ENCODE data around the gene COG7. TPM values are rescaled to one million over a fixed set of nuclear protein-coding genes. Genes with fewer than 3 reads are reported as not detected.

COG7 gene
- polyA plus RNA-seq, 1 of the 3 experiments (the other 2 are of a cell fraction): 33.0 TPM

GRCh38 chr16:23423496-23424049 lies 29.4 kb downstream of the COG7 start:
- WGBS (ENCODE audit: low lambda C conversion rate): 19% methylated on average over 11 of the region's 11 CpGs
- no peaks in the 10 kb centered on the region for H4K20me1 ChIP-seq (ENCODE audit: insufficient read depth)
- H3K4me1 ChIP-seq (ENCODE audit: control insufficient read depth in 1 of 2, insufficient read depth in 2 of 2, low read depth in 1 of 2, low read length in 1 of 2): peaks cover 0 to 10% of the 10 kb centered on the region in 2 experiments; a peak in 2 of 4 replicates
- peak overlapping the region in 1 of 2 experiments; percentile 66; a peak in 2 of 4 replicates for H3K27ac ChIP-seq (ENCODE audit: low read depth in 2 of 2, low read length in 1 of 2)
- DNase-seq: no peak
- peaks cover 19% of the 10 kb centered on the region for H3F3A ChIP-seq (replicated peaks; ENCODE audit: insufficient read depth)
- H3K9ac ChIP-seq: no peak overlapping the region
- H3K4me2 ChIP-seq: peak overlapping the region; percentile 22
- H3K79me2 ChIP-seq (ENCODE audit: insufficient read depth): no peaks in the 10 kb centered on the region; the same call in 1 of the 2 replicates
- H3K36me3 ChIP-seq (replicated peaks in 1 of 2; ENCODE audit: control insufficient read depth in 1 of 2, insufficient read depth in 2 of 2, low read length in 1 of 2): no peaks in the 10 kb centered on the region
- no peak overlapping the region for H3K4me3 ChIP-seq (ENCODE audit: low read depth in 2 of 2, low read length in 1 of 2)
- H3K9me3 ChIP-seq: no peaks in the 10 kb centered on the region
- no peaks in the 10 kb centered on the region for H3K27me3 ChIP-seq (ENCODE audit: insufficient read depth)
- POLR2A ChIA-PET: interaction anchor here (1.1 kb wide), 1 partner anchor 9 kb away, joined by 3 read pairs; no protein-coding TSS in a partner anchor
- H3K9me2 ChIP-seq: no peaks in the 10 kb centered on the region
- CTCF ChIA-PET: interaction anchor here (0.7 to 3.6 kb wide), 6 partner anchors 9 to 240 kb away, joined by 3 to 24 read pairs (median 4); no protein-coding TSS in a partner anchor
- no peak overlapping the region for H2AFZ ChIP-seq (ENCODE audit: low read depth)
- no peak for TF ChIP-seq MEF2A (IDR thresholded peaks at IDR 0.05; ENCODE audit: borderline replicate concordance, low read depth)
- TF ChIP-seq JUND (IDR thresholded peaks at IDR 0.05): peak; percentile 75
- TF ChIP-seq USF2 (IDR thresholded peaks at IDR 0.05; ENCODE audit: borderline replicate concordance, low read depth, low read length): no peak
- no peak for TF ChIP-seq FOXJ3 (CRISPR knock-in tag; IDR thresholded peaks at IDR 0.05)
- TF ChIP-seq MAX (IDR thresholded peaks at IDR 0.05; ENCODE audit: low read depth): peak; percentile 48; the same call in 1 of the 2 replicates
- no peak; the same call in 1 of the 2 replicates for TF ChIP-seq PBX3 (IDR thresholded peaks at IDR 0.05)
- peak; percentile 79; the same call in 1 of the 2 replicates for TF ChIP-seq FOSL2 (IDR thresholded peaks at IDR 0.05; ENCODE audit: borderline replicate concordance, low read depth)
- TF ChIP-seq TCF12 (IDR thresholded peaks at IDR 0.05): peak; percentile 65
- TF ChIP-seq MXI1 (IDR thresholded peaks at IDR 0.05; ENCODE audit: low read depth, low read length): no peak
- peak; percentile 79 for TF ChIP-seq NFIC (IDR thresholded peaks at IDR 0.05; ENCODE audit: borderline replicate concordance)
- TF ChIP-seq RAD21 (IDR thresholded peaks at IDR 0.05; ENCODE audit: low read length): no peak

GRCh38 chr16:23420011-23420410 lies 33.0 kb downstream of the COG7 start:
- no peak overlapping the region for H3K27ac ChIP-seq (ENCODE audit: low read depth in 2 of 2, low read length in 1 of 2)
- no peak for DNase-seq
- no peaks in the 10 kb centered on the region; the same call in 1 of the 2 replicates for H3K79me2 ChIP-seq (ENCODE audit: insufficient read depth)
- CTCF ChIA-PET: interaction anchor here (1.2 to 1.4 kb wide), 3 partner anchors 15 to 255 kb away, joined by 3 to 7 read pairs (median 6); no protein-coding TSS in a partner anchor
- H3K36me3 ChIP-seq (replicated peaks in 1 of 2; ENCODE audit: control insufficient read depth in 1 of 2, insufficient read depth in 2 of 2, low read length in 1 of 2): peaks cover 13 to 16% of the 10 kb centered on the region in 2 experiments
- no peaks in the 10 kb centered on the region for H3K9me2 ChIP-seq
- 92% methylated on average over 5 of the region's 5 CpGs for WGBS (ENCODE audit: low lambda C conversion rate)
- no peak overlapping the region for H3K9ac ChIP-seq
- H3K27me3 ChIP-seq (ENCODE audit: insufficient read depth): no peaks in the 10 kb centered on the region
- H4K20me1 ChIP-seq (ENCODE audit: insufficient read depth): no peaks in the 10 kb centered on the region
- no peaks in the 10 kb centered on the region for H3K9me3 ChIP-seq
- H3F3A ChIP-seq (replicated peaks; ENCODE audit: insufficient read depth): peaks cover 11% of the 10 kb centered on the region
- no peak overlapping the region for H3K4me2 ChIP-seq
- no peak overlapping the region for H3K4me3 ChIP-seq (ENCODE audit: low read depth in 2 of 2, low read length in 1 of 2)
- H2AFZ ChIP-seq (ENCODE audit: low read depth): no peak overlapping the region
- POLR2A ChIA-PET: no interaction called here
- TF ChIP-seq SIN3A (IDR thresholded peaks at IDR 0.05; ENCODE audit: borderline replicate concordance, low read depth, low read length) (no peak), ZBTB33 (IDR thresholded peaks at IDR 0.05; ENCODE audit: borderline replicate concordance, low read depth) (no peak), EZH2phosphoT487 (IDR thresholded peaks at IDR 0.05; ENCODE audit: borderline replicate concordance, low read depth) (no peak), SMC3 (IDR thresholded peaks at IDR 0.05; ENCODE audit: low read depth, low read length) (no peak), POLR2AphosphoS5 (IDR thresholded peaks at IDR 0.05; ENCODE audit: low read depth, low read length) (no peak), RXRA (IDR thresholded peaks at IDR 0.05; ENCODE audit: borderline replicate concordance, low read depth) (no peak), MAX (IDR thresholded peaks at IDR 0.05; ENCODE audit: low read depth) (no peak)
- peaks cover 3 to 10% of the 10 kb centered on the region in 2 experiments; a peak in 2 of 4 replicates for H3K4me1 ChIP-seq (ENCODE audit: control insufficient read depth in 1 of 2, insufficient read depth in 2 of 2, low read depth in 1 of 2, low read length in 1 of 2)
